ENCODE measurements around the gene APOH. TPM values are rescaled to one million over a fixed set of nuclear protein-coding genes. Genes with fewer than 3 reads are reported as not detected.

APOH gene, protein sequence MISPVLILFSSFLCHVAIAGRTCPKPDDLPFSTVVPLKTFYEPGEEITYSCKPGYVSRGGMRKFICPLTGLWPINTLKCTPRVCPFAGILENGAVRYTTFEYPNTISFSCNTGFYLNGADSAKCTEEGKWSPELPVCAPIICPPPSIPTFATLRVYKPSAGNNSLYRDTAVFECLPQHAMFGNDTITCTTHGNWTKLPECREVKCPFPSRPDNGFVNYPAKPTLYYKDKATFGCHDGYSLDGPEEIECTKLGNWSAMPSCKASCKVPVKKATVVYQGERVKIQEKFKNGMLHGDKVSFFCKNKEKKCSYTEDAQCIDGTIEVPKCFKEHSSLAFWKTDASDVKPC
- total RNA-seq, result not detected in 2 replicates

DNA sequence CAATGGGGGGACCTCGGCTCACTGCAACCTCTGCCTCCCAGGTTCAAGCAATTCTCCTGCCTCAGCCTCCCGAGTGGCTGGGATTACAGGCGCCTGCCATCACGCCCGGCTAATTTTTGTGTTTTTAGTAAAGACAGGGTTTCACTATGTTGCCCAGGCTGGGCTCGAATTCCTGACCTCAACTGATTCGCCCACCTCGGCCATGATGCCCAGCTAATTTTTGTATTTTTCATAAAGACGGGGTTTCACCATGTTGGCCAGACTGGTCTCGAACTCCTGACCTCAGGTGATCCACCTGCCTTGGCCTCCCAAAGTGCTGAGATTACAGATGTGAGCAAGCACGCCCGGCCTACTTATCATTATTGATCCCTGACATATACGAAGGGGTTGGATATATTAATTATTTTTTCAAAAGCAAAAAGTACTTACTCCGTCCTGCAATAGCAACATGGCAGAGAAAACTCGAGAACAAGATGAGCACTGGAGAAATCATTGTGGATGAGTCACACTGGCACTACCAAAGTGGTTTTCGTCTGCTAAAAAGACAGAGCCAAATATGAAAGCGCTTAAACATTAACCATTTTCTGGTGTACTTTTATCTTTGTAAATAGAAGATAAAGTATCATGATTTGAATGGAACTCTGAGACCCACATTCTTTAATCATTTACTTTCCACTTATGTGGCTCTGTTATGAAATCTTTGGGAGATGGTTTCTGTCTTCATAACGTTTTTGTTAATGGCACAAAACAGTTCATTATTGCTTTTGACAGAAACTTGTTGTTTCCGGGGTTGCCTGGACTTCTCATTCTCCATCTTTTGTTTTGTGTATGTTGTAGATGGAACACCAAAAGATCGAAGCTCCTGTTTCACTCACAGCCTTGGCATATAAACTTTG, at the start of gene APOH:
Gene APOH, minus strand, starts transcription at position 529 of the 896 bp plus-strand sequence. Its CDS starts 36 bp downstream, at position 493.

DNA sequence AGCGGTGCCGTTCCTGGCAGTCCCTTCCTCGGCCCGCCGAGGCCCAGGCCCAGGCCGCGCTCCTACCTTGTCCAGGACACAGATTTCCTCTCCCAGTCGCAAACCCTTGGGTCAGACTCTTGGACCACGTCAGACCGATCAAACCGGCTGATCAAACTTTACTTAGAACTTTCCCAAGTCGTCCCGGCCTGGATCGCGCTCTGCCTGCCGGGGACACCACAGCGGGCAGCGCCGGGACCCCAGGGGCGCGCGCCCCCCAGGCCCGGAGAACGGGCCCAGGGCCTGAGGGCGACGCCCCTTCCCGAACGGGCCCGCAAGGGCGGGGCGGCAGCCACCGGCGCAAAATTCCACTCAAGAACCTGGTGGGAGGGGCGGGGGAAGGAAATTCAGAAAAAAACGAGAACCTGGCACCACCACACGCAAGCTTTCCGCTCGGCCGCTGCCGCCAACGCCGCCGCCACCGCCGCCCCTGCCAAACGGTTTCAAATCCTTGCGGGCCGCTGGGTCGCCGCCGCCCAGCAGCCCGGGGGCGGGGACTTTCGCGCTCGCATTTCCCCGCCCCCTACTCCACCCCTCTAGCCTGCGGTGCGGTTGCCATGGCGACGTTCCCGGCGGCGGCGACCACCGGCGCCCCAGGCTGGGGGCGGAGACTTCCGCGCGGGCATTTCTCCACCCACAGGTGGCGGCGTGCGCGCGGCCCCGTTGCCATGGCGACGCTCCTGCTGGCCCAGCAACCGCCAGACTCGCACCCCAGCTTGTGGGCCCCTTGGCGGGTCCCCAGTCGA, 37.4 kb downstream of the APOH start, which contains the start of gene CEP112:
Gene CEP112, minus strand, starts transcription at position 541 of the 785 bp plus-strand sequence.

Other genes starting within 250 kb of the APOH start
- 0.85 and 5.3 TPM in 2 replicates for gene CEP112, start 37.3 kb downstream of the APOH start, total RNA-seq
- 3.6 and 5.5 TPM in 2 replicates for gene PRKCA, start 73.2 kb upstream of the APOH start, total RNA-seq